Measurements from ENCODE around the gene KCTD7.
A peak's percentile ranks its signal among the peaks of the same experiment; 100 is the strongest.

KCTD7 gene

DNA sequence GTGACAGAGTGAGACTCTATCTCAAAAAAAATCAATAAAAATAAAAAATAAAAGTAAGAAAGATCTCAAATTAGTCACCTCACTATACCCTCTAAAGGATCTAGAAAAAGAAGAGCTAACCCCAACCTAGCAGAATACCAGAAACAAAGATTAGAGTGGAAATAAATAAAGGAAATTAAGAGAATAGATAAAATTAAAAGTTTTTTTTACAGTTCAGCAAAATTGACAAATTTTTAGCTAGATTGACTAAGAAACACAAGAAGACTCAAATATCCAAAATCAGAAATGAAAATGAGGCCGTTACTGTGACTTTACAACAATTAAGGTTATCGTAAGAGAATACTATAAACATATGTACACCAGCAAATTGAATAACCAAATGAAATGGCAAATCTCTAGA, 29.1 kb downstream of the KCTD7 start:
- Histone ChIP-seq H3K9me3 (ENCODE audit: severe bottlenecking) (no peaks in the 10 kb centered on the region), H3K36me3 (peaks cover 8% of the 10 kb centered on the region), H3K27ac (no peak overlapping the region), H3K4me3 (ENCODE audit: low read depth, low read length) (no peak overlapping the region), H3K27me3 (ENCODE audit: insufficient read depth, low read depth, severe bottlenecking) (no peaks in the 10 kb centered on the region)
- no peak for DNase-seq
- TF ChIP-seq, protein P1, sequence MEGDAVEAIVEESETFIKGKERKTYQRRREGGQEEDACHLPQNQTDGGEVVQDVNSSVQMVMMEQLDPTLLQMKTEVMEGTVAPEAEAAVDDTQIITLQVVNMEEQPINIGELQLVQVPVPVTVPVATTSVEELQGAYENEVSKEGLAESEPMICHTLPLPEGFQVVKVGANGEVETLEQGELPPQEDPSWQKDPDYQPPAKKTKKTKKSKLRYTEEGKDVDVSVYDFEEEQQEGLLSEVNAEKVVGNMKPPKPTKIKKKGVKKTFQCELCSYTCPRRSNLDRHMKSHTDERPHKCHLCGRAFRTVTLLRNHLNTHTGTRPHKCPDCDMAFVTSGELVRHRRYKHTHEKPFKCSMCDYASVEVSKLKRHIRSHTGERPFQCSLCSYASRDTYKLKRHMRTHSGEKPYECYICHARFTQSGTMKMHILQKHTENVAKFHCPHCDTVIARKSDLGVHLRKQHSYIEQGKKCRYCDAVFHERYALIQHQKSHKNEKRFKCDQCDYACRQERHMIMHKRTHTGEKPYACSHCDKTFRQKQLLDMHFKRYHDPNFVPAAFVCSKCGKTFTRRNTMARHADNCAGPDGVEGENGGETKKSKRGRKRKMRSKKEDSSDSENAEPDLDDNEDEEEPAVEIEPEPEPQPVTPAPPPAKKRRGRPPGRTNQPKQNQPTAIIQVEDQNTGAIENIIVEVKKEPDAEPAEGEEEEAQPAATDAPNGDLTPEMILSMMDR (IDR thresholded peaks at IDR 0.05; ENCODE audit: low read depth, low read length), result no peak

- TF ChIP-seq, protein P1 (IDR thresholded peaks at IDR 0.05; ENCODE audit: low read depth, low read length), result no peak
- Histone ChIP-seq H3K9me3 (ENCODE audit: severe bottlenecking) (no peaks in the 10 kb centered on the region), H3K4me3 (ENCODE audit: low read depth, low read length) (no peak overlapping the region), H3K27me3 (ENCODE audit: insufficient read depth, low read depth, severe bottlenecking) (no peaks in the 10 kb centered on the region), H3K27ac (no peak overlapping the region), H3K36me3 (0 out of 2 replicates have a peak, but pooled peaks cover 3% of the 10 kb centered on the region)
- DNase-seq, result no peak
Observed at GRCh38 chr7:66662646-66663264, 34.1 kb downstream of the KCTD7 start.

- Histone ChIP-seq H3K27me3 (ENCODE audit: insufficient read depth, low read depth, severe bottlenecking) (no peaks in the 10 kb centered on the region), H3K4me3 (ENCODE audit: low read depth, low read length) (peak overlapping the region; percentile 28), H3K36me3 (no peaks in the 10 kb centered on the region), H3K27ac (peak overlapping the region; percentile 71), H3K9me3 (ENCODE audit: severe bottlenecking) (no peaks in the 10 kb centered on the region)
- TF ChIP-seq, protein P1 (IDR thresholded peaks at IDR 0.05; ENCODE audit: low read depth, low read length), result no peak
- DNase-seq, result peak; percentile 94
Observed at GRCh38 chr7:66664590-66665293, 36.1 kb downstream of the KCTD7 start.

DNA sequence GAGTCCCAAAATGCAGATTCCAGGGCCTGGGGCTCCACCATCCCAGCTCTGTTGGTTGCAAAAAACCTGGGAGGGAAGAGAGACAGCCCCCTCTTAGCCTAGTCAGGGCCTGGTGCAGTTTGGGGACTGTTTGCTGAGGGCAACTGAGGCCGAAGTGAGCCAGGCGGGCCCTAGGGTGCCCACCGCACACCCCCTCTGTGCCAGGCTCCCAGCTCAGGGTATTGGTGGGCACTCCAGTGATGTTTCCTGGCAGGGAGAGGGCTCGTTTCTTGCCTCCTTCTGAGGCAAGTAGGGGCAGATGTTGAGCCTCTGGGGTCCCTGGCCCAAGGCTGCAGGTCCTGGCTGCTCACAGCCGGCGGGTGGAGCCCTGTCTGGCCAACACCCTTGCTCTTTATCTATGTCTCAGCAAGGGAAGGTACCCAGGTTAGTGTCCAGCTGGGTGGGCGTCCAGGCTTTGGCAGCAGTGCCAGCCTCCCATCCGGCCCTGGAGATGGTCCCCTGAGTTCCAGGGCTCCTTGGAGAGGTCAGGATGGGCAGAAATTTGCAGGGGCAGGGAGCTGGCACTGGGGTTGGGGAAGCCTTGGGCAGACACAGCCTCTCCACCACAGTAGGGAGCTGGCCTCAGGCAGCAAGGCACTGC, 37.8 kb downstream of the KCTD7 start:
- DNase-seq, result no peak
- Histone ChIP-seq H3K27ac (no peak overlapping the region), H3K4me3 (ENCODE audit: low read depth, low read length) (no peak overlapping the region), H3K36me3 (no peaks in the 10 kb centered on the region), H3K9me3 (ENCODE audit: severe bottlenecking) (no peaks in the 10 kb centered on the region), H3K27me3 (ENCODE audit: insufficient read depth, low read depth, severe bottlenecking) (no peaks in the 10 kb centered on the region)
- TF ChIP-seq, protein P1 (IDR thresholded peaks at IDR 0.05; ENCODE audit: low read depth, low read length), result no peak

- H3K27me3 ChIP-seq (ENCODE audit: insufficient read depth, low read depth, severe bottlenecking), result no peaks in the 10 kb centered on the region
- H3K36me3 ChIP-seq, result no peaks in the 10 kb centered on the region
- TF ChIP-seq, protein P1 (IDR thresholded peaks at IDR 0.05; ENCODE audit: low read depth, low read length), result no peak
Observed at GRCh38 chr7:66667023-66667728, 38.5 kb downstream of the KCTD7 start.

More at GRCh38 chr7:66667023-66667728, 38.5 kb downstream of the KCTD7 start:
- H3K4me3 ChIP-seq (ENCODE audit: low read depth, low read length), result no peak overlapping the region
- H3K9me3 ChIP-seq (ENCODE audit: severe bottlenecking), result no peaks in the 10 kb centered on the region
- DNase-seq, result no peak
- no peak overlapping the region for H3K27ac ChIP-seq
